ENCODE results near the gene SLC25A23.
A peak's percentile ranks its signal among the peaks of the same experiment; 100 is the strongest.

SLC25A23 gene

DNA sequence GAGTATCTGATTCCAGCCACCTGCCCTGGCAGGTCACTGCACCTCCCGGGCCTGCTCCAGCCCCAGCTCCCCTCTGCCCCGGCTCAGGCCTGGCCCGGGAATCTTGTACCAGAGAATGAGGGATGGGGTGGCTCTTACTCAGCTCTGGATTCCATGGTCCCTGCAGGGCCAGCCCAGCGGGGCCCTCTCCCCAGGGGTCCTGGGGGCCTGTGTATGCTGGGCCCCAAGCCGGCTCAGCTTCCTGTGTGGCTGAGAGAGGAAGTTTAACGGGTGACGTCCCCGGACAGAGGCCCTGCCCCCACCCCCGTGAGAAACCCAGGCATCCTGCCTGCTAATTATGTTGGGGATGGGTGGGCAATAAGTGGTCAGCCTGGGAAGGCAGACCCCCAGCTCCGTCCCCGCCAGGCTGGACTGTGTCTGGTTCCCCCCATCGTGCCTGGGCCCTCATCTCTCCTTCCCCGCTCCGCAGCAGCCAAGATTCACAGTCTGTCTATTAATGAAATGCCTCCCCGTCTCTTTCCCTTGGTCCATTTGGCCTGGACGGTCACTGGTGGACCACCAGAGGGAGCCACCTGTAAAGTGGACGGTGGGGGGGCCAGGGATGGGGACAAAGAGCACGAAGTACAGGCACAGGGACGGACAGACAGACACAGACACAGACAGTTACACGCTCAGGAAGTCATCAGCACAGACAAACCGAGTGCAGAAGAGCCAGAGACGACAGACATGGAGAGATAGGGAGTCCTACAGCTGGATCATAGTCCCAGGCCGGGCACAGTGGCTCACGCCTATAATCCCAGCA is 22.1 kb upstream of the SLC25A23 start, which contains the start of gene DENND1C:
TSS of gene DENND1C (minus strand) at position 247 of the 802 bp plus-strand sequence. CDS start at position 155, 92 bp downstream.
- peak; percentile 44 to 63 for DNase-seq (ENCODE audit: low read depth in 2 of 2)

DNA sequence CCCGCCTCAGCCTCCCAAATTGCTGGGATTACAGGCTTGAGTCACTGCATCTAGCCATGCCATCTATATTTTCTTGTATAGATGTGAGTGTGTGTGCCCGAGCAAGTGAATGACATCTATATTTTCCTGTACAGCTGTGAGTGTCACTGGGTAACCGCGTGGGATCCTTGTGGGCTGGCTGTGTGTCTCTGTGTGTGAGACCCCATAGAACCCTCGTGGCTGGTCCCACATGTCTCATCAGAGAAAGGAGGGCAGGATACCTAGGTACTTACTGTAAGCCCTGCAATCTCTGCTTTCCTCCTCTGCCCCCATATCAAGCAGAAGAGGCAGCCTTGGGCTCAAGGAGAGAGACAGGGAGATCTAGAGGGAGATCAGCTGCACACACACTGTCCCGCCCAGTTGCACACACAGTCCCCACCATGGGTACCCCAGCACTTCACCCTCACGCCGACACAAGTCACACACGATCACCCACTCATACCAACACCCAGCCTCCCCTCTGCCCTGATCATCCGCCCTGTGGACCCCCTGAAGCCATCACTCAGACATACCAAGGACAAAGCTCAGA is 21.3 kb upstream of the SLC25A23 start:
- DNase-seq (ENCODE audit: low read depth in 2 of 2): no peak

DNA sequence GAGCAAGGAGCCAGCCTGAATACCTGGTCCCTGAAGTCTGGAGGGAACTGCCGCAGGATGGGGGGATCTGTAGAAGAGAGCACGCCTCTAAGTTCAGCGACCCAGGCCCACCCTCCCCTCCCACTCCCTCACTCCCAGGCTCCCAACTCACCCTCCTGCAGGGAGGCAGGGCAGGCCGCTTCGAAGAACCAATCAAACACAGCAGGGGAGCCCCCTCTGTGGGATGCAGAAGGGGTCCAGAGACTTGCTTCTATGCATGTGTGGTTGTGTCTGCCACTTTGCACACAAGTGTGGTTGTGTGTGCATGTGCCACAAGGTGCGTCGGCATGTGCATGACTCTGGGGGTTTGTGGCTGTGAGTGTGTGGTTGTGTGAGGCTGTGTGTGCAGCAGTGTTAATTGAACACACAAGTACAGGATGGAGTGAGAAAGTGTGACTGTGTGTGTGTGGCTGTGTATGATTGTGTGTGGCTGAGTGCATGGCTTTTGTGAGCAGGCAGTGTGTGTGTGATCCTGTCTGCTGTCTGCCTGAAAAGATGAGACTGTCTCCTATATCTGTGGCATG is 20.3 kb upstream of the SLC25A23 start:
- DNase-seq (ENCODE audit: low read depth in 2 of 2): no peak

DNA sequence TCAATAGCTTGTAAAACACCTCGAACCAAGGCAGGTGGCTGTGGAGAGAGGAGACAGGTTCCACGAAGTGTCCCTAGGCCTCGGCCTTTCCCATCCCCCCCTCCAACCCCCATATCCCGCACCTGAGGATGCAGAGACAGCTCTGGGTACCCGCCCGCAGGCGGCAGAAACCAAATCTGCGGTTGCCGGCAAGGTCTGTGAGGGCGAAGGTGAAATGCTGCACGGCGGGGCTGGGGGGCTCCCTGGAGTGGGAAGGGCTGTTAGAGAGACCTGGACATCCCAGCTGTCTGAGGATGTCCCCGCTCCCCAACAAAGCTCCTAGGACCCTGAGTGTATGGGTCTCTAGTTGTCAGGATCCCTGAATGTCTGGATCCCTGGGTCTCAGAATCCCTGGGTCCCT is 19.2 kb upstream of the SLC25A23 start:
- DNase-seq (ENCODE audit: low read depth in 2 of 2): no peak

DNA sequence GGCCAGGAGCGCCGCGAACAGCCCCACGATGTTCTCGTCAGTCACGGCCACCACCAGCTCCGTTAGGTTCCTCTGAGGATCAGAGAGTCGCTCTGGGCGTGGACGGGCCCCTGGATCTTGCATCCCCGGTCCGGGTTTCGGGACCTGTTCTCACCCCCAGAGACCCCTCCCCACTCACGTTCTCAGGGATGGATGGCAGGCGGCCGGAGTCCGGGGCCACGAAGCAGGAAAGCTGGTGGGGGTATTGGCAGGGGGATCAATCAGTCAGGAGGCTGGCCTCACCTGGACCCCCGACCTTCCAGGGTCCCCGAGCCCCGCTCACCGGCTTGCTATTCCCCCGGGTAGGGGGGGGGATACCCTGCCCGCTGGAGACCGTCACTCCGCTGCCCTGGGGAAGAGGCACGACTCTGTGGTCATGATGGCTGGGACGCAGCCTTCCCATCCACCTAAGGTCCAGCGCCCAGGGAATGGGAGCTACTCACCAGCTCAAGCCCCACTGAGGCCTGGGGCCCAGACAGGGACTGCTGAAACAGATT is 17.4 kb upstream of the SLC25A23 start:
- DNase-seq (ENCODE audit: low read depth in 2 of 2): no peak

DNA sequence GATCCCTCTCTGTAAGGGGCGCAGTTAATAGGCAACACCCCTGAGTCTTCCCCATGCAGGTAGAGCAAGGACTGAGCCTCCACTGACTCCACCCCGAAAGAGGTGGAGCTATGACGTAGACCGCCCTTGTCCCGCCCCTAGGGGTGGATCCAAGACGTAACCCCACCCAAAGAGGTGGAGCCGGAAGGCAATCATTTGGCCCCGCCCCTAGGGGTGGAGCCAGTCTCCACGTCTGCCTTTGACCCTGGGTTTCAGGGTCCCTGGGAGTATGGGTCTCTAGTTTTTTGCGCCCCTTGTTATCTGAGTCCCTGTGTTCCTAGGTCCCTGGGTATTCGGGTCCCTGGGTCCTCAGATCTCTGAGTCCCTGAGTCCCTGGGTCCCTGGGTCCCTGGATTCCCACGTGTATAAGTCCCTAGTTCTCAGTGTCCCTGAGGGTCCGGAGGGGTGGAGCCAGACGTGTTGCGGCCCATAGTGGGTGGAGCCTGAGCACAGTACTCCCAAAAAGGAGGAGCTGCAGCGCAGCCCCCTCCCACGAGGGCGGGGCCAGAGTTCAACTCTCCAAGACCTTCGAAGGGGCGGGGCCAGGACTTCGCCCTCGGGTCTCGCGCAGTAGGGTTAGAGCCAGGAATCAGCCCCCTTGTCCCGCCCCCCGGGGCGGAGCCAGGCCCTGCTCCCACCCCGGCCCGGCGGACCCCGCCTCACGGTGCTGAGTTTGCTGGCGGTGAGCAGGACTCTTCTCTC is 16.7 kb upstream of the SLC25A23 start:
- peak; percentile 39 to 44 for DNase-seq (ENCODE audit: low read depth in 2 of 2)

DNA sequence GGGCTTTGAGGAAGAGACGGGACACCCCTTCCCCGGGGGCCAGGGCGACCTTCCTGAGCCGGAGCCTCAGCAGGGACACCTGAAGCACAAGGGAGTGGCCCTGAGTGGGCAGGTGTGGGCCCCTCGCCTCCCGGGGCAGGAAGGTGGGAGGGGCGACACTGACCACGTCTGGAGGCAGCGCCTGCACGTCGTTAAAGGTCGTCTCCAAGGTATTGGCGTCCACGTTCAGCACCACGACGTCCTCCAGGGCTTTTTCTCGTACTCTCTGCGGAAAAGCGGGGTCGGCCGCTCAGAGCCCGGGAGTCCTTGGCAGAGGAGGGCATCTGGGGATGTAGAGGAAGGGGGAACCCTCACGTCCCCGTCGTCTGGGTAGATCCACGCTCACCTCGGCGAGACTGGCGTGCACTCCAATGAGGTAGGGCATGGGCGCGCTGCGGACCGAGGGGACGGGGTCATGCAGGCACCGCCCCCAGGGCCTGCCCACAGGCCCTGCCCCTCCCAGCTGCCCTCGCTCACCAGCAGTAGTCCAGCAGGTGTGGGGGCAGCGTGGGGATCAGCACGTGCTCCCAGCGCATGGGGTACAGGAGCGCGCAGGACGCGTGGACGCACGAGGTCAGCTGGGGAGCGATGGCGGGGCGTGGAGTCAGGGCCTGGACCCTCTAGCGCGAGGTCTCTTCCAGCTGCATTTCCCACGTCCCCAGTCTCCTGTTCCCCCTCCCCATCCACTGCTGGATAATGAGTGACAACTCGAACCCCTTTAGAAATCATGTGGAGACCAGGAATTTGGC is 15.9 kb upstream of the SLC25A23 start:
- no peak for DNase-seq (ENCODE audit: low read depth in 2 of 2)

DNA sequence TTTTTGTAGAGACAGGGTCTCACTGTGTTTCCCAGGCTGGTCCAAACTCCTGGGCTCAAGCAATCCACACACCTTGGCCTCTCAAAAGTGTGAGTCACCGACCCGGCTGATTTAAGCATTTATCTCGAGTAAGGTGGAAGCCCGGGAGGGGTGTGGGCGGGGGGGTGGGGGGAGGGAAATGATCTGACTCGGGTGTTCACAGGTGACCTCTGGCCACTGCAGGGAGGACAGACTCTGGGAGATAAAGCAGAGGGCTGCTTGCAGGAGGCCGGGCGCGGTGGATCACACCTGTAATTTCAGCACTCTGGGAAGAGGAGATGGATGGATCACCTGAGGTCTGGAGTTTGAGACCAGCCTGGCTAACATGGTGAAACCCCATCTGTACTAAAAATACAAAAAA is 14.1 kb upstream of the SLC25A23 start:
- no peak for DNase-seq (ENCODE audit: low read depth in 2 of 2)

DNA sequence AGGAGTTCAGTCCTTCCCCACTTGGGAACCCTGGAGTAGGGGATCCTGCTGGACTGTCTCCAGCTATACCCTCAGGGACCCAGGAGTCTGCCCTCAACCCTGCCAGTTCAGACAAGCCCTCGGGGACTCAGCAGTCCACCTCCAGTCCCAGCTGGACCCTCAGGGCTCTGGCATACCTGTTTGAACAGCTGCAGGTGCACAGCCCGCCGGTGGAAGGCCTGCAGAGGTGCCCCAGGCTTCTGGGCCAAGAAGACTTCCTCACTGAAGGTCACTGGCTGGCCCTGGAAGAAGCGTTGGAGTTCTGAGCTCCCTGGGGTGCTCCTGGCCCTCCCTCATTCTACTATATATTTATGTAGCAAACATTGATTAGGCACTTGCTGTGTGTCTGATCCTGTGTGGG is 13.1 kb upstream of the SLC25A23 start:
- no peak for DNase-seq (ENCODE audit: low read depth in 2 of 2)

DNA sequence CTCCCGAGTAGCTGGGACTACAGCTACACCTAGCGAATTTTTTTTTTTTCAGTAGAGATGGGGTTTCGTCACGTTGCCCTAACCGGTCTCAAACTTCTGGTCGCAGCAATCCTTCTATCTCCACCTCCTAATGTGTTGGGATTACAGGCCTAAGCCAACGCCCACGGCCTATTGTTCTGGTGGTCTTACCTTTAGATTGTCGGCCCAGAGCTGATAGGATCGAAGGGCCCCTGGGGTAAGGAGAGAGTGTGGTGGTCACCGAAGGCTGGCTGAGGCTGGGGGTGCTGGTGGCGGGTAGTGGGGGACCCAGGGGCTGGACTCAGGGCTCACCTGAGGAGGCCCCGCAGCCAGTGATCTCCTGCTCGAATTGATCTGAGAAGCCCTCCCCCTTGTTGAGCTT is 11.5 kb upstream of the SLC25A23 start:
- no peak for DNase-seq (ENCODE audit: low read depth in 2 of 2)

DNA sequence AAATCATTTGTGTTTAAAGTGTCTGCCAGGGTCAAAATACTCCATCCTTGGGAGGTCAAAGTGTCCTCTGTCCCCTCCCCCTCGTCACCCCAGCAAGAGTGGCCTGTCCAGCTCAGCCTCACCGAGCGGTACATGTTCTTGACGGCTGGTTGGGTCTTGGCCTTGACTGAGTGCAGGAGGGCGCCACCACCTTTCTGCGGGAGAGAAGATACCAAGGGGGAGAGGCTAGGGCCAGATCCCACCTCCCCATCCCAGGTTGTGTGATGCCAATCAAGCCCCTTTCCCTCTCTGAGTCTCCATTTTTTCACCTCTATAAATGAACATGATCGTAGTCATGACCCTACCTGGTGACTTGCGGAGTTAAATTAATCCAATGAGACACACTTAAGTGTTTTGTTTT is 10.6 kb upstream of the SLC25A23 start:
- DNase-seq (ENCODE audit: low read depth in 2 of 2): no peak

DNA sequence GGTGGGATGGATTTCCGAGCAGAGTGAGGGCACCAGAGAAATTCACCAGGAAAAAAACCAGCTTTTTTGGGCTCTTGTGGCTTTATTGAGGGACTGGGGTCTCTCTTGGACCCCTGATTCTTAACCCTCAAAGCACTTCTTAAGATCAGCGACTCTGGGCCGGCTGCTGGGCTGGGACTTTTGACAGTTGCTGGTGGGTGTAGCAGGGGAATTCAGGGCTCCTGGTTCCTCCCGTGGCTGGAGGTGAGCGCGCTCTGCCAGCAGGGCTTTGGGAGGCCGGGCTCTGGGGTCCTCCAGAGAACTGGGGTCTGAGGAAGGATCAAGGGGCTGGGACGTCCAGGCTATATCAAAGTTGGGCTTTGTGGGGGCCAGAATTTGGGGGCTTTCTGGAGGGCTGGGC is 7.8 kb upstream of the SLC25A23 start:
- no peak for DNase-seq (ENCODE audit: low read depth in 2 of 2)

DNA sequence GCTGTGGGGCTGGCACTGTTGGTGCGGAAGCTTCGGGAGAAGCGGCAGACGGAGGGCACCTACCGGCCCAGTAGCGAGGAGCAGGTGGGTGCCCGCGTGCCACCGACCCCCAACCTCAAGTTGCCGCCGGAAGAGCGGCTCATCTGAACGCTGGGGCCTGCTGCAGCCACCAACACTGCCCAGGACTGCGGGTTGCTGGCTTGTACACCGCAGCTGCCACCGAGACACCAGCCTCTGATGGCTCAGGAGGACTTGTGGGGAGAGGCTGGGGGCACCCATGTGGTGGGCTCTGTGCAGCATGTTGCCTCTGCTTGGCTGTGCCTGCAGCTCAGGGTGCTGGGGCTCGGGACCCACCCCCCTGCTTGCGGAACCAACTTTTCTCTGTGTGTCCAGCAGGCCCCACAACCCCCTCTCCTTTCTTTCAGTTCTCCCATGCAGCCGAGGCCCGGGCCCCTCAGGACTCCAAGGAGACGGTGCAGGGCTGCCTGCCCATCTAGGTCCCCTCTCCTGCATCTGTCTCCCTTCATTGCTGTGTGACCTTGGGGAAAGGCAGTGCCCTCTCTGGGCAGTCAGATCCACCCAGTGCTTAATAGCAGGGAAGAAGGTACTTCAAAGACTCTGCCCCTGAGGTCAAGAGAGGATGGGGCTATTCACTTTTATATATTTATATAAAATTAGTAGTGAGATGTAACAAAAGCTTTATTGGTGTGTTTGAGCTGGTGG is 7.1 kb upstream of the SLC25A23 start:
- DNase-seq (ENCODE audit: low read depth in 2 of 2): no peak

DNA sequence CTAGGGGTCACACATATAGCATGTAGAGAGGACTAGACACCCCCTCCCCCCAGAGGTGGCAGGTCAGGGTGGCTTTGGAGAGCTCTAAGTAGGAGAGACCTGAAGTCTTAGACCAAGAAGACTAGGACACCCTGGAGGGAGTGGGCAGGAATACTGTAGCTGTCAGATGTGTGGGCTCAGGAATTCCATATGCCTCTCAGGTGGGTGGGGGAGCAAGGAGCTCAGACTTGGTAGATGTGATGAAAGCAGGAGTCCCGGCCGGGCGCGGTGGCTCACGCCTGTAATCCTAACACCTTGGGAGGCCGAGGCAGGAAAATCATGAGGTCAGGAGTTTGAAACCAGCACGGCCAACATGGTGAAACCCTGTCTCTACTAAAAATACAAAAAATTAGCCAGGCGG is 6.1 kb upstream of the SLC25A23 start:
- DNase-seq (ENCODE audit: low read depth in 2 of 2): no peak

DNA sequence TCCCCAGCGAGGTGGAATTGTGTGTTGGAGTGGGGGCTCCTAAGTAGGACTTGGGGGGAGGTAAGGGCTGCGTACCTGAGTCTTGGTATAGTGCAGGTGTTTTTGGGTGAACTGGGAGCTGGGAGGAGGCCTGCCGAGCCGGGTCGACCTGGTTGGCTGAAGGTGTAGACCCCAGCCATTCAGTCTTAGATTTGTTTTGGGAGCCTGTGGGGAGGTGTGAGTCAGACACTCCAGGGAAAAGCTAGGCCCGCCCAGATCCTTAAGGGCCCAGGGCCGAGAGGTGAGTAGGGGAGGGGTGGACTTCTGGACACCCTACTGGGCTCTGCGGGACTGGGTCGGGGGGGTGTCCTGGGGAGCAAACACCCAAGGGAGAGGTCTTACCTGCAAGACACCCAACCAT is 5.4 kb upstream of the SLC25A23 start:
- no peak for DNase-seq (ENCODE audit: low read depth in 2 of 2)

DNA sequence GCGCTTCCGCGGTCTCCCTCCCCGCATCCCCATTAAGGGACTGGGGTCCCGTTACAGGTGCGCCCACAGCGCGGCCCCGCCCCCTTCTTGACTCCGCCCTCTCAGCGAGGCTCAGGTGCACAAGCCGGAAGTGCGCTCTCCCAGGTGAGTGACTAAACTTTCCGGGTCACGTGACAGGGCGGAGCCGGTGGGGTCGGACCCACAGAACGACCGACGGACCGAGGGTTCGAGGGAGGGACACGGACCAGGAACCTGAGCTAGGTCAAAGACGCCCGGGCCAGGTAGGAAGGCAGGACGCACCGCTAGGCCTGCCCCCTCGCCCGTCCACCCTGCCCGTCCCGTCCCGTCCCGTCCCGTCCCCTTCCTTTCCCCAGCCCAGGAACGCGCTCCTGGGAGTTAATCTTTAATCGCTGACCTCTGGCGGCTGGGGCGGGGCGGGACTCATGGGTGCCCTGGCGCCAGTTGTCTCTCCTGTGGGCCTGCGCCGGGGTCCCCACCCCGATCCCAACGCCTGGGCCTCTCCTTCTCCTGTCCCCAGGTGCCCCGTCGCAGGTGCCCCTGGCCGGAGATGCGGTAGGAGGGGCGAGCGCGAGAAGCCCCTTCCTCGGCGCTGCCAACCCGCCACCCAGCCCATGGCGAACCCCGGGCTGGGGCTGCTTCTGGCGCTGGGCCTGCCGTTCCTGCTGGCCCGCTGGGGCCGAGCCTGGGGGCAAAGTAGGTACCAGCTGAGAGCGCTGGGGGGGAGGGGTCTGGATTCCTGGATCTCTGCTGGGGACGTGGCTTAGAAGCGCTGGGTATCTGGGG is 4.7 kb upstream of the SLC25A23 start, which contains the start of gene CRB3:
TSS of gene CRB3 (plus strand) at position 202 of the 804 bp plus-strand sequence. CDS start at position 633, 431 bp downstream.
- DNase-seq (ENCODE audit: low read depth in 2 of 2): peak; percentile 28 to 49

DNA sequence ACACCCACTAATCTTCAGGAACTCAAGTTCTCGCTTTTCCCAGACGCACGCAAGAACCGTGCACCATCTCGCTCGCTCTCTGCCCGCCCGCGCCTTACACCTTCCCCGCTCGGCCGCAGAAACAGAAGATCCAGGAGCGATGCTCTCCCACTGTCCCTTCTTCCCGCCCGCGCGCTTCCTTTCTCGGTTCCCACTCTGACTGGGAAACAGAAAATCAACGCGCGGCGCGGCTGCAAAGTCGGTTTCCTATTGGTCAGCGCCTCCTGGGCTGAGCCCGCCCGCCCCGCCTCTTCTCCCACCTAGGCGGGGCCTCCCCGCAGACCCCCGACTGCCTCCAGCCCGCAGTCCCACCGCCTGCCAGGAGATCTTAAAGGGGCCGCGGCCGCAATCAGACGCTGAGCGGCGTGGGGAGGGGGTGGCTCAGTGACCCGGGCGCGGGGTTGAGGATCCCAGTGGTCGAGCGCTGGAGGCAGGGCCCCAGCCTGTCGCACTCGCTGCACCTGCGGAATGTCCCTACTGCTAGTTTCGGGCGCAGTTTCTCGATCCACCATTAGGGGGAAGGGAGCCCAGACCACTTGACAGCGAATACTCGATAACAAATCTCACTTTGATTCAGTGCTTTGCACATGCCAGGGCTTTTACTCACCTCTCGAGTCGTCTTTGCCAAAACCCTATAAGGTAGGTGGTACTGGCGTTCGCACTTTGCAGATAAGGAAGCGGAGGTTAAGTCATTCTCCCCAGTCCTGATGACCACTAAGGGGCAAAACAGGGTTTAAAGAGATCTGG is 700 bp upstream of the SLC25A23 start:
- DNase-seq (ENCODE audit: low read depth in 2 of 2): peak; percentile 93 to 94

DNA sequence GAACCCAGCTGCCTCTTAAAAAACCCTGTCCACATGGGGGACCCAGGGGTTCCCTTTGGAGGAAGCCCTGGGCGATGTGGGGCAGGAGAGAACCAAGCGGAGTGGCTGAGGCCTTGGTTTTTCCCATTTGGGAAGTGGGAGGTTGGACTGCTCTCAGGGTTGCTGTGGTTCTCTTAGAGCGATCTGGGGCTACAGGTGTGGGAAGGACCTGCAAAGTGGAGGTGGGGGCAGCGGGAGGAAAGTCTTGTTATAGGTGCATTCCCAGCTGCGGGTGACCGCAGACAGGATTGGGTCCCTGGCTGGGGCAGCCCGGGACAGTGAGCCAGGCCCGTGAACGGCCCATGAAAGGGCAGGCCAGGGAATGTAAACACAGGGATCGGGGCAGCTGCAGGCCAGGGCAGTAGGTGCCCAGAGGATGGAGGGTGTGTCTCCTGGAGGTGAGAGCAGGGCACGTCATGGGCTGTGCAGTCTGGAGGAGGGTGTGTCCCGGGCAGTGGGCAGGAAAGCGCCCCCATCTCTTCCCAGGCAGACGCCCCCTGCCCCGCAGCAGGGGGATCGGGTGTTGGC is 814 bp downstream of the SLC25A23 start:
- DNase-seq (ENCODE audit: low read depth in 2 of 2): no peak

All from stimulated activated CD4-positive, alpha-beta T cell treated with anti-CD3 and anti-CD28 coated beads, Interleukin-1b, Interleukin-23, amount 100 ng/mL, for 4 hours (primary cell).